GM19467 (cell line): Measurements from ENCODE around the gene C1orf116.

ENCODE experiments used
- ATAC-seq: cut with Tn5 transposase; IDR thresholded peaks from one replicate; pipeline ENCODE4 v1.9.1; 2021; ENCODE audit warnings: mild to moderate bottlenecking, moderate library complexity; ENCODE audit not compliant: unreplicated experiment

Gene C1orf116

DNA sequence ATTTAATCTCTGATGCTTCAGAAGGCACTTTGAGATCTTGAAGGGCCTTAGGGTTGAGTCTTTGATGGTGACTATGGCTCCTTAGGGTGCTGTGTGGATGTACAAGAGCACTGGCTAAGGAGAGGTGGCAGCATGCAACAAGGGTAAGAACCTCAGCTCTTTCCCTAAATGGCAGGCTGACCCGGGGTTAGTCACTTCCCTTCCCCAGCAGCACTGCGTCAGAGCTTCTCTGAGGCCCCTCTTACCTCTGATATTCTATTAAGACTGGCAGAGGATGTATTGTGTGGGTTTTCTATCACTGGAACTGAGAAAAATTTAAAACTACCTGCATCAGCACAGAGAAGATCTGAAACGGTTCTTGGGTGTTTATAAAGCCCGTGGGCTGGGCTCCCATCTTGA lies 11.8 kb downstream of the C1orf116 start:
- ATAC-seq: no peak

GRCh38 chr1:207020065-207020708 lies 12.4 kb downstream of the C1orf116 start:
- ATAC-seq: no peak

DNA sequence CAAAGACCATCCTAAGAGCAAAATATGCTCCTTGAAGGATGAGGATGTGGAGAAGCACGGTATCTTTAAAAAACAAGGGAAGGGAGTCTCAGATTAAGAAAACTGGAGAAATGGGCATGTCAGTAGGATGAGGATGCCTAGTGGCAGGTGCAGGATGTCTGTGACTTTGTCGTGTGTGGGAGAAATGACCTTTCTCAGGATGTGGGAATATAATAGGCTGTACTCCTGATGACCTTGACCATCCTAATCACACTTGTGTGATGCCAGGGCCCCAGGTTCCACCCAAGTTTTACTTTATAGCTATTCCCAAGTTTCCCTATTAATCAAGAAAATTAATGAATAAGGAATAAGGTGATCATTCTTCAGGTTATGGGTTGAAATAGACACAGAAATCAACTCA lies 12.9 kb downstream of the C1orf116 start:
- no peak for ATAC-seq

- ATAC-seq: no peak
Observed at GRCh38 chr1:207019161-207019560, 13.4 kb downstream of the C1orf116 start.

DNA sequence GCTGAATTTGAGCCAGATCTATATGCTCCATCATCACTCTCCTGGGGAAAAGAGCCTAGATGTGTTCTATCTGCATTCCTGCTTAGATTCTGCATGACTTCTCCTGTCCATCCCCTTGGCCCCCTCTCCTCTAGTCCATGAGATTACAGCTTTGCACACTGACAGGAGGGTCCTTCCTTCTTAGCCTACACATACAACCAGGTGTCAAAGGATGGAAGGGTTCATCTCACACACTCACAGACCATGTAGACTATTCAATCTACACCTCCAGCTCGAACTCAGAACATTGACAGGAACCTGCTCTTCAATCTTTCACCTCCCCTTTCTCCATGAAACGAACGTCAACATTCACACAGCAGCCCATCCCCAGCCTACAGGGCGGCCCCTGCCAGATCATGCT lies 13.8 kb downstream of the C1orf116 start:
- no peak for ATAC-seq

DNA sequence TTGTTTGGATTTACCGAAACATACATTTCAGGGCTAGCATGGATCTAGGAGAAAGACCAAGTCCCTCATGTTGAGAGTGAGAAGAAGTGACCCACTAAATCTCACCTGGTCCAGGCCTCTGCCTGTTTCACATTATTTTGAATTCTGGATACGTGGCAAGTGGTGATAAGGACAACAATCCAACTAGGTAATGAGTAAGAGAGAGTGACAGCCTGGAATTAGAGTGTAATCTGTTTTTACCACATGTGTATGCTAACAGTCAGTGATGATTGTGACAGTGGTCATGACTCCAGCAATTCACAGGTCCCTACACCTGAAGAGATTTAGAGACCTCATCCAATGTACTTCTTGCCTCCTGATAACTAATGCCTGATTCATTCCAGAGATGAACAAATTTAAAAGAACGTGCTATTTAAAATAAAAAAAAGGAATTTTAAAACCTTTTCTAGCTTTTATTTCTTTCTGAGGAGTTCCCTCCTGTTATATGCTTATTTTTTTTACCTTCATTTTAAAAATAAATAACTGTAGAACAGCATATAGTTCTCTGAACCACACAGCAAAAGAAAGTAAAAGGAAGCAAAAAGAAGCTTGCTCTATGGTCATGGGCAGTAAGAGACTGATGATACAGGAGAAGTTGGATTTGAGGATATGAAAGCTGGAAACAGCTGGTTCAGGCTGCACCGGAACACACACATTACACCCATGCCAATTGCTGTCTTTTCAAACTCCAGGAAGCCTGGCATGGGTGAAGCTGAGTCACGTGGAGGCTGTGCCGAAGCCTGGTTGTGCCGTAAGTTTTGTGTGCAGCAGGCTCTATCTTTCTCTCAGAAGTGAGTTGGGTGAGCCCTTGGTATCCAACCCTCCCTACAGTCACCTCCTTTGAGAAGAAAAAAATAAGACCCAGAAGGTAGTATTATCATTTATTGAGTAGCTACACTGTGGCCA lies 14.7 kb downstream of the C1orf116 start:
- no peak for ATAC-seq

- no peak for ATAC-seq
Observed at GRCh38 chr1:207015791-207016190, 16.8 kb downstream of the C1orf116 start.

DNA sequence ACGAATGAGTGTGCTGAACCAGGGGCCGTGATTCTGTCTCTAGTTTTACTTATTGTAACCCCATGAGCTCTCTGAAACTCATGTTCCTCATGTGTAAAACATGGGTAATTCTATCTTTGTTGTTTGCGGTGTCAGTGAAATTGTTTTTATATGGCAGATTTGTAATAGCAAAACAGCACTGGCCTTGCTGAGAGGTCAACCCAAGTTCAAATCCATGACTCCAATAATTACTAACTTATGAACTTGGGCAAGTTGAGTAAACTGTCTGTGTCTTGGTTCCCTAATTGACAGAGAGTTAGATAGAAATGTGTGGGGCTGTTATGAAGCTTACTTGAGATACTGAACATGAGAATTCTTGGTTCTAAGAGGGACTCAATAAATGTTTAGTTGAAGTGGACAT lies 17.8 kb downstream of the C1orf116 start:
- no peak for ATAC-seq

DNA sequence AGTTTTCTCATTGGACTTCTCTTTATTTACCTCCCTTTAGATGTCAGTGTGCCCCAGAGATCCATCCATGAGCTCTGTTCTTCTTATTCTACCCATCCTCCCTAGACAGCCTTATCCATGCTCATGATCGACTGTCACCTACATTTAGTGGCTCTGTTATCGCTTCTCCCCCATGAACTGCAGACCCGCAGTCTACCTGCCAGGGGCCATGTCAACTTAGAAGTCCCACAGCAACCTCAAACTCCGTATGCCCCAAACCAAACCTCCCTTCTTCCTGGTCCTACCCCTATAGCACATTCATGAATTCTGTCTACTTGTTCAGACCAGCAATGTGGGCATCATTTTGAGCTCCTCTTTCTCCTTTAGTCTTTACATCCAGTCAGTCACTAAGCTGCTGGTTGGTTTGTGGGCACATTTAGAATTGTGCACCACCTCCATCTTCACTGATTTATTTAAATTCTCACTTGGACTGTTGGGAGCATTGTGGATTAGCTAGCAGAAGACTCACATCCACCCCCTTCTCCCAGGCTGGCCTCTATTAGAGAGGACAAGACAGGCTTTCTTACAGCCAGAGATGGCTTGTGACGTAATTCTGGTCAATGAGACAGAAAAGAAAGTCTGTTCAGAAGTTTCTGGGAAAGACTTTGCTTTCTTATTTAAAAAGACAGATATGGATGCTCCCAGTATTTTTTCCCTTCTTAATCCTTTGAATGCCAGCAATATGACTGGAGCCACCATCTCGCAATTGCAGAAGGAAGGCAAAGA lies 19.1 kb downstream of the C1orf116 start:
- ATAC-seq: no peak

GRCh38 chr1:207010726-207011125 lies 21.8 kb downstream of the C1orf116 start:
- ATAC-seq: no peak

DNA sequence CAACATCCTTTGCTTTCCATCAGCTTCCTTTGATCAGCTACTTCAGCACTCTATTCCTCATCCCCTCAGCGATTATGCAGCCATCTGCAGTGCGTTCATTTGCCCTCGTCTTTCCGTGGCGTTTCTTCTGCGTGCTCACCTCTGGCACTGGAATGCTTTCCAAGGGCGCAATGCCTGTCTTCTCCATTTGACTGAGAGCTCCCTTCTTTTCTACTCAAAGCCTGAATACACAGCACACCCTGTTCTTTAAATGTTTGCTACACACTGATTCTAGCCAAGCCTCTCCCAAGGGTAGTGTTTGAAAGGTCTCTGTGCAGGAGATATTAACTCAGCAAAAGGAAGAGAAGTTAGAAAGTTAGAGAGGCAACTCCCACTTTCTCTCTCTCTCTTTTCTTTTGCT lies 22.6 kb downstream of the C1orf116 start:
- no peak for ATAC-seq

GRCh38 chr1:207009182-207009850 lies 23.2 kb downstream of the C1orf116 start:
- no peak for ATAC-seq

- ATAC-seq: no peak
Observed at GRCh38 chr1:207007352-207008033, 25.1 kb downstream of the C1orf116 start.

GRCh38 chr1:207006914-207007313 lies 25.6 kb downstream of the C1orf116 start:
- no peak for ATAC-seq

GRCh38 chr1:207006083-207006482 lies 26.5 kb downstream of the C1orf116 start:
- ATAC-seq: no peak

DNA sequence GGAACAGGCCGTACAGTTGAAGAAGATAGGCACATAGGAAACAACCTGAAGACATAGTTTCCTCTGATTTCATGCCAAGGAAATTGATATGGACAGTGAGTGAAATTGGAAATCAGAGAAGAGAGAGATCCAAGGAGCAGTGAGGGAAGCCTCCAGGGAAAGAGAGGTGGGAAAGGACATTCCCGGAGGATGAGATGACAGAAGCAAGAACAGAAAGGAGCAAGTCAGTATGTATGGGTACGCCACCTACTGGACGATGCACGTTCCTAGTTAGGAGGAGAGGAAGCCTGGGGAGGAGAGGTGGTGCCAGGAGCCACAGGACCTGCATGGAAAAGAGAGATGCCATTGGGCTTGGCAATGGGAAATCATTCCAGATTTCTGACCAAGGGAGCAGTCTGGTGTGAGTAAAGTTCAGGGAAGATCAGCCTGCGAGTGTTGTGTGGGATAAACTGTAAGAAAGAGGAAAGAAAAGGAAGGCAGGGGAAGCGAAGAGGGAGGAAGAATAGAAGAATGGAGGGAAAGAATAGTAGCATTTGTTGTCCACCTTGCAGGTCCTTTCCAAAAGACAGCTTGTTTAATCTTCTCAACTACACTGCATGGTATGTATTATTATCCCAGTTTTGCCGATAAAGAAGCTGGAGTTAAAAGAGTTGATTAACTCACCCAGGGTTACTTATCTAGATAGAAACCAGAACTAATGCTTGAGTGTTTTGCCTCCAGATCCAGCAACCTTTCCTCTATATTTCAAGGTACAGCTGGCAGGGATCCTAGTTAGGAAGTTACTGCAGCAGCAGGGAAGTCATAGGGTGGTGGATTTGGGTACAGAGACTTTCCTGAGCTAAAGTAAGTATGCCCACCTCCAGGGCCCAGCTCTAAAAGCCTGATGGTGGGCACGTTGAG lies 27.4 kb downstream of the C1orf116 start:
- no peak for ATAC-seq

- ATAC-seq: no peak
Observed at GRCh38 chr1:207003210-207003609, 29.3 kb downstream of the C1orf116 start.

DNA sequence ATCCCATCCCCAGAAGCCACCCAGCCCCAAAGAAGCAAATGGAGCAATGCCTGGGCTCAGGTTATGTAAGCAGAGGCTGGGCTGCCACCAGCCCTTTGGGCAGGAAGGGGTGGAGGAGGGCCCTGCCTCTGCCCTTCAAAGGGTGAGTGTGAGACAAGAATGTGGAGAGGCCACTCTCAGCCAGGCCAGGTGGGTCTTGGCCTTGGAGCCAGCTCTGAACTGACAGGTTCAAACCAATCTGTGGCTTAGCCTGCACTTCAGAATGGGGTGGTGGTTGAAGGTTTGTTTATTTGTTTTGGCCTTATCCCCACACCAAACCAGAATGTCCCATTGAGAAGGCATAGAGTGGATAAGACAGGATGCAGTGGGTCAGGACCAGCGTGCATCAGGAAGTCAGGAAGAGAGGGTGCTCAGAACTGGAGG lies 29.8 kb downstream of the C1orf116 start:
- ATAC-seq: no peak

DNA sequence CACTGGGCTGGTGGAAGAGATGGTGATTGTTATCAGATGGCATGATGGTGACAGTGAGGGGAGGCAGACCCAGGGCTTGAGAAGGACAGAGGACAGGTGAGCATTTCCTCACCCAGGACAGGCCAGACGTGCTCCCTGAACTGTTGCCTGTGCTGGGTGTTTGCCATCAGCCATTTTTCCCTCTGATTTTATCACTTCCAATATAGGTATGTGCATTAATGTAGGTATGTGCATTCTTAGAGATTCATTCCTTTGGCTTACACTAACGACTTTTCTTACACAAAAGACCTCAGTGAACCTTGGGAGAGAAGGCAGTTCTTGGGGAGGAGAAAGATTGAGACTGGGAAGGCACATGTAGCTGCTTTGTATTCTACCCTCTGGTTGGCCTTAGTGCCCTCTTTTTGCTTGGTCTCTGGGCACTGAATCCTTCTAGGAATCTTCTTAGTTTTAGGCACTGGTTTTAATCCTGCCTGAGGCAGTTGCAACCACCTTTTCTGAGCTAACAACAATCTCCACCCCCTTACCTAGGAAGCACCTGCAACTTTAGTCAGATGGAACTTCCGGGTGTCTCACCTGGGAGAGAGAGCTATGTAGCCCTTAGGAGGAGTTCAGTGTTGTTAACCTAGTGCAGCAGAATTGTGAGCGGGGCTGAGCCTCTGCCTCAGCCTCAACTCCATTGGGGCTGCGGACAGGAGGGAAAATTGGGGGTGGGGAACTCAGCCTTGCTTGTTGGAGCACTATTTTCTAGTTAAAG lies 30.9 kb downstream of the C1orf116 start:
- no peak for ATAC-seq
